Caco-2 (cell line): ENCODE data around the gene CBFA2T2. TPM values are rescaled to one million over a fixed set of nuclear protein-coding genes. Genes with fewer than 3 reads are reported as not detected.

ENCODE experiments used
- BruUV-seq: library from RNA; stranded (reverse); fragments of 400-500 nt; replicated peaks from 2 replicates; lab custom pipeline; 2021; lab: Mats Ljungman, UMichigan
- CTCF ChIA-PET: fragments of 300-600 bp; sonication (Branson Sonifier 250); formaldehyde crosslinking; loops from one replicate; lab custom pipeline; 2022; ENCODE audit warnings: antibody characterized with exemption; lab: Charles Lee
- POLR2A ChIA-PET: fragments of 300-600 bp; sonication (Branson Sonifier 250); formaldehyde crosslinking; loops from one replicate; lab custom pipeline; 2022; ENCODE audit warnings: antibody characterized with exemption; lab: Charles Lee
- DNase-seq, 2 experiments: peaks; one replicate each; pipeline versions ENCODE4 v3.0.0 to v3.0.0-alpha.2; 2020 to 2022
- H3K27me3 ChIP-seq: replicated peaks from 2 replicates; pipeline ENCODE4 v1.6.0; 2011; ENCODE audit warnings: low read length; ENCODE audit not compliant: control insufficient read depth, insufficient read depth
- H3K36me3 ChIP-seq: 2 replicates; pipeline ENCODE4 v1.5.1; 2011; ENCODE audit warnings: low read length; ENCODE audit not compliant: control insufficient read depth, insufficient read depth
- H3K4me1 ChIP-seq: fragments of 250-450 bp; sonication (Bioruptor Pico); 2 replicates; pipeline ENCODE4 v1.5.1; 2020; ENCODE audit warnings: mild to moderate bottlenecking
- H3K4me3 ChIP-seq: 2 replicates; pipeline ENCODE4 v1.5.1; 2011; ENCODE audit warnings: low read depth, mild to moderate bottlenecking, control low read depth, low read length
- H3K9me3 ChIP-seq: fragments of 250-450 bp; sonication (Bioruptor Pico); 2 replicates; pipeline ENCODE4 v1.5.1; 2020; ENCODE audit warnings: mild to moderate bottlenecking, moderate library complexity
- H3K27ac Mint-ChIP-seq: one replicate; pipeline ENCODE4 v1.8.0; 2022; ENCODE audit warnings: mixed read lengths; ENCODE audit not compliant: unreplicated experiment
- H3K27me3 Mint-ChIP-seq: one replicate; pipeline ENCODE4 v1.8.0; 2022; ENCODE audit warnings: mixed read lengths; ENCODE audit not compliant: insufficient read depth, unreplicated experiment
- H3K36me3 Mint-ChIP-seq: one replicate; pipeline ENCODE4 v1.8.0; 2022; ENCODE audit warnings: mild to moderate bottlenecking, mixed read lengths; ENCODE audit not compliant: insufficient read depth, unreplicated experiment
- H3K4me1 Mint-ChIP-seq: one replicate; pipeline ENCODE4 v1.8.0; 2022; ENCODE audit warnings: low read depth, mixed read lengths; ENCODE audit not compliant: unreplicated experiment
- H3K4me3 Mint-ChIP-seq: one replicate; pipeline ENCODE4 v1.8.0; 2022; ENCODE audit warnings: mild to moderate bottlenecking, moderate library complexity, mixed read lengths; ENCODE audit not compliant: unreplicated experiment
- H3K9me3 Mint-ChIP-seq: one replicate; pipeline ENCODE4 v1.8.0; 2022; ENCODE audit warnings: mixed read lengths; ENCODE audit not compliant: unreplicated experiment
- intact Hi-C: fragments of 100-400 bp; cut with micrococcal nuclease; formaldehyde crosslinking; loops from one replicate; pipeline ENCODE4 v1.10.0; 2022; ENCODE audit not compliant: unreplicated experiment
- total RNA-seq: library from RNA; stranded (reverse); gene quantifications from 2 replicates; pipeline ENCODE4 v1.2.3, GENCODE V29; 2022
- TF ChIP-seq, protein P1 (sequence below), 2 experiments: fragments of 200-600 bp in 1 of 2; IDR thresholded peaks; 1 replicate in 1 of 2; 2 replicates in 1 of 2; pipeline versions ENCODE4 v1.5.1 to v1.8.0; 2011 to 2022; ENCODE audit warnings: antibody characterized with exemption in 1 of 2, control low read depth in 1 of 2, inconsistent platforms in 1 of 2, low read depth in 1 of 2, low read length in 1 of 2, mild to moderate bottlenecking in 1 of 2, moderate library complexity in 1 of 2; ENCODE audit not compliant: insufficient read depth in 1 of 2, severe bottlenecking in 1 of 2, unreplicated experiment in 1 of 2

The CBFA2T2 gene
- total RNA-seq, 1 experiment from 2014 or later, result 30.6 TPM

DNA sequence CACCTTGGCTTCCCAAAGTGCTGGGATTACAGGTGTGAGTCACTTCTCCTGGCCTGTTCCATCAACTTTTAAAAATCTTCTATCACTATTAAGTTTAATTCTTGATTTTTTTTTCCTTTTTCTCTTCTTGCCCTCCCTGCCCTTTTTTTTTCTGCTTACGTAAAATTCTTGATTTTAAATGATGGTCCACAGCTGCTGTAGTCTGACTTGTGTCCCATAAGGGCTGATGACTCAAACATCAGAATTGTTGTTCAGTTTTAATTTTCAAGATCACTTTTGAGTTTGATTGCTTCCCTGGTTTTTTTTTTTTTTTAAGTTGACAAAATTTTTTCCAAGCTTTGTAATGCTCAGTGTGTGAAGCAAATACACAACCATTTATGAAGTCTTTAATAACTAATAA is 61.9 kb downstream of the CBFA2T2 start:
- Mint-ChIP-seq H3K4me3 (no peak overlapping the region), H3K27ac (no peak overlapping the region), H3K36me3 (peaks cover 5% of the 10 kb centered on the region), H3K4me1 (peaks cover 17% of the 10 kb centered on the region), H3K9me3 (no peaks in the 10 kb centered on the region), H3K27me3 (no peaks in the 10 kb centered on the region)
- Histone ChIP-seq H3K4me3 (no peak overlapping the region), H3K36me3 (peaks cover 2% of the 10 kb centered on the region; the same call in 1 of the 2 replicates), H3K4me1 (peaks cover 10% of the 10 kb centered on the region), H3K27me3 (no peaks in the 10 kb centered on the region), H3K9me3 (no peaks in the 10 kb centered on the region)
- no TSS peak for BruUV-seq
- TF ChIP-seq, protein P1, sequence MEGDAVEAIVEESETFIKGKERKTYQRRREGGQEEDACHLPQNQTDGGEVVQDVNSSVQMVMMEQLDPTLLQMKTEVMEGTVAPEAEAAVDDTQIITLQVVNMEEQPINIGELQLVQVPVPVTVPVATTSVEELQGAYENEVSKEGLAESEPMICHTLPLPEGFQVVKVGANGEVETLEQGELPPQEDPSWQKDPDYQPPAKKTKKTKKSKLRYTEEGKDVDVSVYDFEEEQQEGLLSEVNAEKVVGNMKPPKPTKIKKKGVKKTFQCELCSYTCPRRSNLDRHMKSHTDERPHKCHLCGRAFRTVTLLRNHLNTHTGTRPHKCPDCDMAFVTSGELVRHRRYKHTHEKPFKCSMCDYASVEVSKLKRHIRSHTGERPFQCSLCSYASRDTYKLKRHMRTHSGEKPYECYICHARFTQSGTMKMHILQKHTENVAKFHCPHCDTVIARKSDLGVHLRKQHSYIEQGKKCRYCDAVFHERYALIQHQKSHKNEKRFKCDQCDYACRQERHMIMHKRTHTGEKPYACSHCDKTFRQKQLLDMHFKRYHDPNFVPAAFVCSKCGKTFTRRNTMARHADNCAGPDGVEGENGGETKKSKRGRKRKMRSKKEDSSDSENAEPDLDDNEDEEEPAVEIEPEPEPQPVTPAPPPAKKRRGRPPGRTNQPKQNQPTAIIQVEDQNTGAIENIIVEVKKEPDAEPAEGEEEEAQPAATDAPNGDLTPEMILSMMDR (IDR thresholded peaks at IDR 0.05; ENCODE audit: insufficient read depth in 1 of 2, low read depth in 1 of 2, low read length in 1 of 2, severe bottlenecking in 1 of 2, unreplicated experiment in 1 of 2), result no peak
- intact Hi-C loops, result no loop called here
- ChIA-PET POLR2A (no interaction called here), CTCF (no interaction called here)
- DNase-seq, result no peak

DNA sequence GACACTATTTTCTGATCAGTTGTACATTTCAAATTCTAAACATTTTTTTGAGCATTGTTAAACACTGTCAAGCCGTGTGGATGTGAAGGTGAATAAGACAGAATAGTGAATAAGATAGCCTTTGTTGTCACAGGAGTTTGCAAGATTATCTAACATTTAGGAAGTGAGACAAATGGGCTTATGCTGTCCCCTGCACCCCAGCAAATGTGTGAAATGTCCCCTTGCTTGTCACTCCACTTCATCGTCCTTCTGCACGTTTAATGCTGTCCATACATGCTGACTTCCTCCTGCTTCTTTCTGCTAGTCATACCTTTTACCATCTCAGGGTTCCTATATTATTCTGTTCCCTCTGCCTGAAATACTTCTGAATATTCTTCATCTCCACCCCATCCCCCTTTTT is 62.6 kb downstream of the CBFA2T2 start:
- TF ChIP-seq, protein P1 (IDR thresholded peaks at IDR 0.05; ENCODE audit: insufficient read depth in 1 of 2, low read depth in 1 of 2, low read length in 1 of 2, severe bottlenecking in 1 of 2, unreplicated experiment in 1 of 2), result no peak
- CTCF ChIA-PET, result no interaction called here
- intact Hi-C loops, result no loop called here
- Histone ChIP-seq H3K36me3 (peaks cover 2% of the 10 kb centered on the region; the same call in 1 of the 2 replicates), H3K27me3 (no peaks in the 10 kb centered on the region), H3K4me3 (no peak overlapping the region), H3K9me3 (no peaks in the 10 kb centered on the region), H3K4me1 (peaks cover 10% of the 10 kb centered on the region)
- POLR2A ChIA-PET, result no interaction called here
- Mint-ChIP-seq H3K4me1 (peaks cover 17% of the 10 kb centered on the region), H3K9me3 (no peaks in the 10 kb centered on the region), H3K36me3 (peaks cover 5% of the 10 kb centered on the region), H3K4me3 (no peak overlapping the region), H3K27ac (no peak overlapping the region), H3K27me3 (no peaks in the 10 kb centered on the region)
- no TSS peak for BruUV-seq
- no peak for DNase-seq

DNA sequence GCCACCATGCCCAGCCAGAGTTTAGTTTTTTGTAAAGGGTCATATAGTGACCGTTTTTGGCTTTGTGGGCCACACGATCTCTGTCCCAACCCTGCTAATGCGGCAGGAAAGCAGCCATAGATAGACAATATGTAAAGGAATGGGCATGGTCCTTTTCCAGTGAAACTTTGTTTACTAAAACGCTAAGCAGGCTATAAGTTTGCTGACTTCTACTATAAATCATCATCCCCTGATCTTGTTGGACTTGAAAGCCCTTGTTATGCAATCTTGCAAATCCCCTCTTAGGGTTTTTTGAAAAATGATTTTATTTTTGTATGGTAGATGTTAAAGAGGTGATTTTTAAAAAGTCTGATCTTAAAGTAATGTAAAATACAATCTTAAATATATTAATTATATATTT is 63.6 kb downstream of the CBFA2T2 start:
- TF ChIP-seq, protein P1 (IDR thresholded peaks at IDR 0.05; ENCODE audit: insufficient read depth in 1 of 2, low read depth in 1 of 2, low read length in 1 of 2, severe bottlenecking in 1 of 2, unreplicated experiment in 1 of 2), result no peak
- CTCF ChIA-PET, result interaction anchor here (0.6 kb wide), 1 partner anchor 170 kb away, joined by 8 read pairs; no protein-coding TSS in a partner anchor

More for the DNA sequence above, 63.6 kb downstream of the CBFA2T2 start:
- POLR2A ChIA-PET, result no interaction called here
- Histone ChIP-seq H3K4me3 (no peak overlapping the region), H3K9me3 (no peaks in the 10 kb centered on the region), H3K36me3 (peaks cover 2% of the 10 kb centered on the region; the same call in 1 of the 2 replicates), H3K27me3 (no peaks in the 10 kb centered on the region), H3K4me1 (peaks cover 10% of the 10 kb centered on the region)
- no TSS peak for BruUV-seq
- Mint-ChIP-seq H3K27ac (no peak overlapping the region), H3K4me3 (no peak overlapping the region), H3K36me3 (peaks cover 12% of the 10 kb centered on the region), H3K4me1 (peaks cover 17% of the 10 kb centered on the region), H3K27me3 (no peaks in the 10 kb centered on the region), H3K9me3 (no peaks in the 10 kb centered on the region)
- no peak for DNase-seq
- intact Hi-C loops, result no loop called here
